Choroid plexus epithelial cell (primary cell): Measurements from ENCODE around the gene ZMYM2.

Experiments
- DNase-seq: peaks from one replicate; pipeline ENCODE4 v3.0.0-alpha.2; 2010; ENCODE audit warnings: low read depth
- H3K4me3 ChIP-seq: 2 replicates; pipeline ENCODE4 v1.5.1; 2011; ENCODE audit warnings: low read depth, mild to moderate bottlenecking, control low read depth, low read length, moderate library complexity
- TF ChIP-seq, protein P1 (sequence below): conservative IDR thresholded peaks from 2 replicates; pipeline ENCODE4 v1.5.1; 2011; ENCODE audit warnings: low read depth, mild to moderate bottlenecking, control low read depth, inconsistent platforms, low read length, moderate library complexity

The ZMYM2 gene

DNA sequence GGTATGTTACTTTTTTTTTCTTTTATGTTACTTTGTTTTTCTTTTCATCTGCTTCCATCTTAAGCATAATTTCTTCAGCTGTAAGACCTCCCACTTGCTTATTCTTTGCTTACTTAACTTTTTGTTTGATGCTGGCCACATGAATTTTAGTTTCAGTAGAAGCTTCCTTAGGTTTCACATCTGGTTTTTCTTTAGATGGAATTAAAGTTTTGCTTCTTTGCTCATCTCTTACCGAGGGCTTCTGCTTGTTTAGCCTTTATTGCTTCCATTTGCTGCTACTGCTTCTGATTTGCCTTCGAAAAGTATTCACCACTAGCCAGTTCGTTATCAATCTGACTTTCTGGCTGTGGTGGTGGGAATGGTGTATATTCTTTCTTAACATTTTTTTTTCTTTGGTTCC, 111.4 kb downstream of the ZMYM2 start:
- no peak for DNase-seq
- TF ChIP-seq, protein P1, sequence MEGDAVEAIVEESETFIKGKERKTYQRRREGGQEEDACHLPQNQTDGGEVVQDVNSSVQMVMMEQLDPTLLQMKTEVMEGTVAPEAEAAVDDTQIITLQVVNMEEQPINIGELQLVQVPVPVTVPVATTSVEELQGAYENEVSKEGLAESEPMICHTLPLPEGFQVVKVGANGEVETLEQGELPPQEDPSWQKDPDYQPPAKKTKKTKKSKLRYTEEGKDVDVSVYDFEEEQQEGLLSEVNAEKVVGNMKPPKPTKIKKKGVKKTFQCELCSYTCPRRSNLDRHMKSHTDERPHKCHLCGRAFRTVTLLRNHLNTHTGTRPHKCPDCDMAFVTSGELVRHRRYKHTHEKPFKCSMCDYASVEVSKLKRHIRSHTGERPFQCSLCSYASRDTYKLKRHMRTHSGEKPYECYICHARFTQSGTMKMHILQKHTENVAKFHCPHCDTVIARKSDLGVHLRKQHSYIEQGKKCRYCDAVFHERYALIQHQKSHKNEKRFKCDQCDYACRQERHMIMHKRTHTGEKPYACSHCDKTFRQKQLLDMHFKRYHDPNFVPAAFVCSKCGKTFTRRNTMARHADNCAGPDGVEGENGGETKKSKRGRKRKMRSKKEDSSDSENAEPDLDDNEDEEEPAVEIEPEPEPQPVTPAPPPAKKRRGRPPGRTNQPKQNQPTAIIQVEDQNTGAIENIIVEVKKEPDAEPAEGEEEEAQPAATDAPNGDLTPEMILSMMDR = no peak
- no peak overlapping the region for H3K4me3 ChIP-seq

DNA sequence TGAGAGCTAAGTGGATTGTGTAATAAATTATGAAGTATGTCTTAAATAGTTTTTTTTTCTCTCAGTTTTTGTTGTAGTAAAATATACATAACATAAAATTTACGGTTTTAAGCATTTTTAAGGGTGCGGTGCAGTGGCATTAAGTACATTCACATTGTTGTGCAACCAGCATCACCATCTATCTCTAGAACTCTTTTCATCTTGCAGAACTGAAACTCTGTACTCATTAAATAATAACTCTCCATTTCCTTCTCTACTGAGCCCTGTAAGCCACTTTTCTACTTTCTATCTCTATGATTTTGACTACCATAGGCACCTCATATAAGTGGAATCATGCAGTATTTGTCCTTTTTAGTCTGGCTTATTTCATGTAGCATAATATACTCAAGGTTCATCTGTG, 115.2 kb downstream of the ZMYM2 start:
- DNase-seq = no peak
- TF ChIP-seq, protein P1 = no peak
- no peak overlapping the region for H3K4me3 ChIP-seq

DNA sequence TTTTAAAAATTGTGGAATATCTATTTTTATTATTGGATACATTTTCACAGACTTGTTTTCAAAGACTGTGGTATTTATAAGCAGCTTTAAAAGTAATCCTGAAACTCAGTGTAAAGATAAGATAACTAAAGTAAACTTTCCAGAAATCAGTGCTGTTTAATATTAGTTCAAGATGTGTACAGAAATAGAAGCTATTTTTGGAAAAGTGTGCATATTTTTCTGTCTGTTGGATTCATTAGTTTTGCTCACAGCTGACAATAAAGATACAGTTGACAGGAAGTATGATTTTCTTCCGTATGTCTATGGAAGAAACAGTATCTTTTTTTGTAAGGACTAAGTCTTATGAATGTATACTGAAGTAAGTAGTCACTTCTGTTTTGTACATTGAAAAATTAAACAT, 116.4 kb downstream of the ZMYM2 start:
- H3K4me3 ChIP-seq = no peak overlapping the region
- TF ChIP-seq, protein P1 = no peak
- DNase-seq = no peak

DNA sequence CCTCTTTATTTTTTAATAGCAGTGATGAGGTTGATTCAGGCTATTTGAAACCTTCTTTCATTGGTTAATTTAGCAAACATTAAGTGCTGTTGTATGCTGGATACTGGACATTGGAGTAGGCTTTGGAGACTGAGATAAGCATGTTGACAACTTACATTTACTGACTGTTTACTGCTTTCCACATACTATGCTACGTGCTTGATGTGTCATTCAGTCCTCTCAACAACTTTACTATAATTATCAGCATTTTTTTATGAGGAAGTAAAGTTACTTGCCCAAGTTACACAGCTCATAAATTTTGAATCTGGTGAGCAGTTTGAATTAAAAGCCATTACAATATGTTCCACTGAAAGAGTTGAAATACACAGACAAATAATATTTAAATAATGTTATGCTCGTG, 118.6 kb downstream of the ZMYM2 start:
- TF ChIP-seq, protein P1 = no peak

DNA sequence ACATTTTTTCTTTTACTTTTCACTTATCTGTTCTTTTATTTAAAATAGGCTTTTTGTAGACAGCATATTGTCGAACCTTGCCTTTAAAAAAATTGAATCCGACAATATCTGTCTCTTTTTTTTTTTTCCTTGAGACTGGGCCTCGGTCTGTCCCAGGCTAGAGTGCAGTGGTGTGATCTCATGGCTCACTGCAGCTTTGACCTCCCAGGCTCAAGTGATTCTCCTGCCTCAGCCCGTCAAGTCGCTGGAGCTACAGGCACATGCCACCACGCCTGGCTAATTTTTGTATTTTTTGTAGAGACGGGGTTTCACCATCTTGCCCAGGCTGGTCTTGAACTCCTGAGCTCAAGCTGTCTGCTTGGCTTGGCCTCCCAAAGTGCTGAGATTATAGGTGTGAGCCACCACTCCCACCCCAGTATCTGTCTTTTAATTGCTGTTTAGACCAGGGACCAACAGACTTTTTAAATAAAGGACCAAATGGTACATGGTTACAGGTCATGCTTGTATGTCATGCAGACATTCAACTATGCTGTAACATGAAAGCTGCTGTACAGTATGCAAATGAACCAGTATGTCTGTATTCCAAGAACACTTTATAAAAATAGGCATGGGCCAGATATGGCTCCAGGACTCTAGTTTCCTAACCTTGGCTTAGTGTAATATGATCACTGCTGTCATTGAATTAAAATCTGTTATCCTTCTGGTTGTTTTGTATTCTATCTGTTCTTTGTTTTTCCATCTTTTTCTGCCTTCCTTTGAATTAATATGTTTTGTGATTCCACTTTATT, 122.0 kb downstream of the ZMYM2 start:
- H3K4me3 ChIP-seq = no peak overlapping the region
- TF ChIP-seq, protein P1 = no peak
- DNase-seq = peak; percentile 20

More for the DNA sequence above, 118.6 kb downstream of the ZMYM2 start:
- DNase-seq = no peak
- no peak overlapping the region for H3K4me3 ChIP-seq

DNA sequence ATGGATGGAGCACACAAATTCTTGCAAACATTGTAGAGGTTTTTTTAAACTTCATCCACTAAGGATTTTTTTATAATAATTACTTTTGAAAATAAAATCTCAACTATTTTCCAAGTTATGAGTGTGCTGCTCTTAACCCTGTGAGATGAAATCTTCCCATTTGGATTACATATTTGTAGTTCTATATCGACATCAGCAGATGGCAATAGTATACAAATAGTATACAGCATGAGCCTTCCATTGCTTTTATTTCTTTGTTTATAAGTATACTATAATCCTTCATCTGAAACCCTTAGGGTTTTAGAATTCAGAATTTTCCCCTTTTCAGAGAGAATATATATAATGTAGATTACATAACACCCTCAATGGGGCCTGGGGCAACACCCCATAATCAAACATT, 131.8 kb downstream of the ZMYM2 start:
- DNase-seq = no peak
- H3K4me3 ChIP-seq = no peak overlapping the region
- TF ChIP-seq, protein P1 = peak; percentile 12

DNA sequence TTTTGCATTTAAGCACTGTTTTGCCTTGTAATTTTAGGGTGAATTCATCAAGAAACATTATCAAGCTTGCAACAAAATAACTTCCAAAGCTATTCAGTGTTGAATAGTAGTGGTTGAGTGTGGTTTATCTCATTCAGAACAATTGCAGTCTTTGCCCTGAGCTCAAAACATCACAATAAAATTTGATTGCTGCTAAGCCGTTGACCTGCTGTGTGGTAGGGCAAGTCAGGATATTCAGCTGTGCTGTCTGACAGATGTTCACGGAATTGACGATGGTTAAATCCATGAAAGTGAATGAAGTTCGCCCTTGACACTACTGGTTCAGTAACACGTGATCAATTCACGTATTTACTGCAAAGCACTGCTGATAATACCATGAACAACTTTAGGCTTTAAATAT, 135.4 kb downstream of the ZMYM2 start:
- TF ChIP-seq, protein P1 = no peak
- no peak for DNase-seq
- no peak overlapping the region for H3K4me3 ChIP-seq
